Panc1 (cell line): ENCODE data around the gene HSD17B10. TPM values are rescaled to one million over a fixed set of nuclear protein-coding genes. Genes with fewer than 3 reads are reported as not detected.

ENCODE experiments used
- ATAC-seq: fragments of 200-7000 bp; cut with Tn5 transposase; 2 replicates; pipeline ENCODE4 v1.9.1; 2020; ENCODE audit warnings: mild to moderate bottlenecking, moderate library complexity
- BruUV-seq: library from RNA; stranded (reverse); fragments of 400-500 nt; replicated peaks from 2 replicates; lab custom pipeline; 2021; lab: Mats Ljungman, UMichigan
- CTCF ChIA-PET: fragments of 300-600 bp; sonication (Branson Sonifier 250); formaldehyde crosslinking; loops from one replicate; lab custom pipeline; 2022; ENCODE audit warnings: antibody characterized with exemption; lab: Charles Lee
- POLR2A ChIA-PET: fragments of 300-600 bp; sonication (Branson Sonifier 250); formaldehyde crosslinking; loops from one replicate; lab custom pipeline; 2022; ENCODE audit warnings: antibody characterized with exemption; lab: Charles Lee
- DNase-seq: peaks from one replicate; pipeline ENCODE4 v3.0.0-alpha.2; 2010; ENCODE audit warnings: low read depth, low spot score
- H3K27ac ChIP-seq: 2 replicates; pipeline ENCODE4 v1.5.1; 2011; ENCODE audit warnings: mild to moderate bottlenecking, low read length, inconsistent platforms
- H3K27me3 ChIP-seq: fragments of 200-500 bp; sonication (Bioruptor generic); 2 replicates; pipeline ENCODE4 v1.6.0; 2014; ENCODE audit warnings: low read length, inconsistent platforms; ENCODE audit not compliant: control insufficient read depth, insufficient read depth
- H3K36me3 ChIP-seq: fragments of 200-500 bp; sonication (Bioruptor generic); 2 replicates; pipeline ENCODE4 v1.5.1; 2014; ENCODE audit warnings: inconsistent platforms, mild to moderate bottlenecking, low read length, moderate library complexity; ENCODE audit not compliant: control insufficient read depth, insufficient read depth
- H3K4me1 ChIP-seq: 2 replicates; pipeline ENCODE4 v1.5.1; 2011; ENCODE audit warnings: inconsistent platforms, mild to moderate bottlenecking, low read length, moderate library complexity; ENCODE audit not compliant: control insufficient read depth, insufficient read depth
- H3K4me3 ChIP-seq, 2 experiments: 2 replicates each; pipeline ENCODE4 v1.5.1; 2011 to 2012; ENCODE audit warnings: low read depth in 2 of 2, low read length in 2 of 2, mild to moderate bottlenecking in 2 of 2, inconsistent platforms in 1 of 2, moderate library complexity in 1 of 2
- H3K9me3 ChIP-seq: fragments of 200-500 bp; sonication (Bioruptor generic); 2 replicates; pipeline ENCODE4 v1.5.1; 2014; ENCODE audit warnings: low read depth, mild to moderate bottlenecking, inconsistent platforms, low read length, moderate library complexity; ENCODE audit not compliant: control insufficient read depth, insufficient read depth
- CTCF ChIP-seq: fragments of 450-650 bp; IDR thresholded peaks from 2 replicates; pipeline ENCODE4 v1.5.1; 2017; ENCODE audit warnings: mild to moderate bottlenecking
- POLR2AphosphoS5 ChIP-seq: IDR thresholded peaks from 2 replicates; pipeline ENCODE4 v1.6.1; 2012; ENCODE audit warnings: mild to moderate bottlenecking, low read depth, low read length, moderate library complexity
- REST ChIP-seq, 2 experiments: IDR thresholded peaks; 2 replicates each; pipeline ENCODE4 v1.6.1; 2011 to 2012; ENCODE audit warnings: low read depth in 2 of 2, control low read depth in 1 of 2, low read length in 1 of 2, mild to moderate bottlenecking in 1 of 2, moderate library complexity in 1 of 2; ENCODE audit not compliant: insufficient read depth in 1 of 2
- SIN3A ChIP-seq: IDR thresholded peaks from 2 replicates; pipeline ENCODE4 v1.6.1; 2012; ENCODE audit warnings: low read depth, mild to moderate bottlenecking, low read length, moderate library complexity, borderline replicate concordance; ENCODE audit not compliant: insufficient read depth
- TCF7L2 ChIP-seq: IDR thresholded peaks from 2 replicates; pipeline ENCODE4 v1.6.1; 2011; ENCODE audit warnings: mild to moderate bottlenecking, low read depth, low read length, inconsistent platforms
- in situ Hi-C: cut with HindIII; loops from 2 replicates; pipeline ENCODE4 v1.10.0; 2016; ENCODE audit warnings: low sequenced_read_pairs, low pct_unique_long_range_greater_than_20kb
- intact Hi-C: fragments of 100-400 bp; cut with micrococcal nuclease; formaldehyde crosslinking; loops from one replicate; pipeline ENCODE4 v1.10.0; 2022; ENCODE audit not compliant: unreplicated experiment
- total RNA-seq: library from RNA; stranded (reverse); gene quantifications from one replicate; pipeline ENCODE4 v1.2.1, GENCODE V29; 2021; ENCODE audit not compliant: unreplicated experiment

HSD17B10 gene
- total RNA-seq, 1 experiment from 2014 or later, result 216 TPM

- intact Hi-C loops, result no loop called here
- ChIA-PET POLR2A (interaction anchor here (0.5 to 1.3 kb wide), 4 partner anchors 9 to 141 kb away, joined by 3 to 4 read pairs (median 4); partner anchors contain the start of gene IQSEC2), CTCF (interaction anchor here (0.6 to 0.9 kb wide), 3 partner anchors 13 to 129 kb away, joined by 3 to 4 read pairs (median 3); no protein-coding TSS in a partner anchor)
- no peaks in the 10 kb centered on the region for H3K9me3 ChIP-seq
- H3K4me3 ChIP-seq, result peak within 1 kb of the TSS; percentile 69 to 85
- TSS peak; percentile 85 for BruUV-seq
- in situ Hi-C loops, result no loop called here
- H3K27ac ChIP-seq, result peak within 1 kb of the TSS; percentile 92
- H3K27me3 ChIP-seq, result no peaks in the 10 kb centered on the region
- DNase-seq, result no peak
- H3K36me3 ChIP-seq, result peaks cover 2% of the 10 kb centered on the region
- ATAC-seq, result no peak
- TF ChIP-seq CTCF (no peak), POLR2AphosphoS5 (no peak)
- H3K4me1 ChIP-seq, result peaks cover 8% of the 10 kb centered on the region; the same call in 1 of the 2 replicates
Observed at GRCh38 chrX:53422861-53423306, 11.3 kb downstream of the HSD17B10 start, which contains the start of gene RIBC1. RIBC1 (plus strand) TSS chrX:53422873; CDS start chrX:53426277, 3,404 bp downstream.

- Histone ChIP-seq H3K4me3 (peak within 1 kb of the TSS; percentile 69 to 85), H3K27ac (peak within 1 kb of the TSS; percentile 92), H3K36me3 (peaks cover 2% of the 10 kb centered on the region), H3K27me3 (no peaks in the 10 kb centered on the region), H3K9me3 (no peaks in the 10 kb centered on the region), H3K4me1 (peaks cover 8% of the 10 kb centered on the region; the same call in 1 of the 2 replicates)
- ChIA-PET CTCF (interaction anchor here (0.6 to 0.9 kb wide), 3 partner anchors 14 to 353 kb away, joined by 3 to 5 read pairs (median 4); no protein-coding TSS in a partner anchor), POLR2A (interaction anchor here (0.5 to 1.3 kb wide), 5 partner anchors 8 to 502 kb away, joined by 3 to 5 read pairs (median 4); partner anchors contain the start of gene IQSEC2)
- in situ Hi-C loops (no loop called here), intact Hi-C loops (no loop called here)
- ATAC-seq (peak; percentile 96), DNase-seq (peak; percentile 83)
- TF ChIP-seq SIN3A, result peak; percentile 75; the same call in 1 of the 2 replicates
- TF ChIP-seq CTCF, result no peak
- TF ChIP-seq POLR2AphosphoS5, result peak; percentile 55
- TF ChIP-seq REST (IDR thresholded peaks at IDR 0.05; ENCODE audit: insufficient read depth in 1 of 2, low read depth in 2 of 2, low read length in 1 of 2), result no peak
- peak; percentile 42; the same call in 1 of the 2 replicates for TF ChIP-seq TCF7L2
- BruUV-seq, result no TSS peak
Observed at GRCh38 chrX:53422086-53422860, 11.9 kb downstream of the HSD17B10 start, which contains the start of gene SMC1A. SMC1A (minus strand) TSS chrX:53422654; CDS start chrX:53422600, 54 bp downstream.
